ENCODE measurements around the gene MSI2.

The MSI2 gene

DNA sequence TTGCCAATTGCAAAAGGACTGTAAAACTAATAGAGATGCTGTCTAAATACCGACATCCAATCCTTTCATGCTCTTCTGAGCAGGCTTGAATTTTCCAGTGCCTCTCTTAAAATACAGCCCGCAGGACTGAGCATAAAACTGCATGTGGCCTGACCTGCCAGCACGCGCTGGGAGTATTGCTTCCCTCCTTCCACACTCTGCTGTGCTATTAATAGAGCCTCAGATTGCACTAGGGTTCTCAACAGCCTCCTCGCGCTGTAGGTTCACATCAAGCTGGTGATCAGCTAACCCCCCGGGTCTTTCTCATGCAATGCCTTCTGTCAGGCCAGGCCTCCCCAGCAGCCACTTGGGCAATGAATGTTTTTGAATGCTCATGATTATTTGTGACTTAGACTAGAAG lies 14.2 kb upstream of the MSI2 start:
- intact Hi-C loops (cut with DNase I) = loop anchor here (10.0 kb wide), 1 partner anchor 503 kb away; the partner anchor contains the start of gene CCDC182

DNA sequence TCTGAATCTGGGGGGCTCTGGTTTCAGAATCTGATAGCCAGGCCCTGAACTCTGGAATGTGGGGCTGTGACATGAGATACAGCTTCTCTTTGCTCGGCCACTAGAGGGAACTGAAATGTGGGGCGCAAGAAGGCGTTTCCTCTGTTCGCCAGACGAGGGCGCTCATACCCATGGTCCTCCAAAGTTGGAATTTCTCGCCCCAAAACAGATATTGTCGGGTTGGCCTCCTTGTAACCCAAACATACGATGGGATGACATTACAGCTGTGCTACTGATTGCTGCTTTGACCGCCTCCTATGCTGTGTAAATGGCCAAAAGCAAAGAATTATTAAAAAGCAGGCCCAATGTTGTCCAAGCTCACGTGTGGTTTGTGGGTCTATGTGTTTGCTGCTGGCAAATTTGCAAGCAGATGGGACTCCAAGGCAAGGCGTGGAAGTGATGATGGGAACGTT lies 13.1 kb upstream of the MSI2 start:
- intact Hi-C loops (cut with DNase I) = loop anchor here (10.0 kb wide), 1 partner anchor 502 kb away; the partner anchor contains the start of gene CCDC182
- DNase-seq = peak; percentile 8 to 87 (median 66)

More for the DNA sequence above, 14.2 kb upstream of the MSI2 start:
- DNase-seq = no peak

DNA sequence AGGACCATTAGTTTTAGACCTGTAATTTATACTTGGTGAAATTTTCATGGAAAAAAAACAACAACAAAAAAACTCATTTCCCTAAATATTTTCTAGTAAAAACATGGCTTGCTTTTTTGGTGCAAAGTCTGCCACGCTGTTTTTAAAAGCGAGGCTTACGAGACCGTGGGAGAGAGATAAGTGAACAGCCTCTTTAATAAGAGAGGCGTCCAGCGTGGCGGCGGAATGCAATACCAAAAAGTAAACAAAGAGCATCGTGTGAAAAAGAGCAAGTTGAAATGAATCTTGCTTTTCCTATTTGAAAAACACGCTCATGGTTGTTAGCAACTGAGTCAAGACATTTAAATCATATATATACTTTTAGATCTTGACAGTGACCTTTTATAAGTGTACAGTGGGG lies 10.5 kb upstream of the MSI2 start:
- DNase-seq = no peak
- intact Hi-C loops (cut with DNase I) = loop anchor here (10.0 kb wide), 1 partner anchor 499 kb away; the partner anchor contains the start of gene CCDC182

DNA sequence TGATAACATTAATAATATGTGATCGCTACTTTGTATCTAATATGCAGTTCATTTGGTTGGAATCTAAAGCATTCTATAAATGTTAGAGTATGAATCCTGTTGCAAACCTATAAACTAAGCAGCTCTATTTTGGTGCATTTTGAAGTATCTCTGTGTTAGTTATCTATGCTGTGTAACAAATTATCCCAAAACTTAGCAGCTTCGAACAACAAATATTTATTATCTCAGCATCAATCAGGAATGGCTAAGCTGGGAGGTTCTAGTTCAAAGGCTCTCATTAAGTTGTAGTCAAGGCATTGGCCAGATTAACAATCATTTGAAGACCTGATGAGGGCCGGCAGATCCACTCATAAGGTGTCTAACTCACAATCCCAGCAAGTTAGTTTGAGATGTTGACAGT lies 10.1 kb upstream of the MSI2 start:
- no peak for DNase-seq
- intact Hi-C loops (cut with DNase I) = loop anchor here (10.0 kb wide), 1 partner anchor 499 kb away; the partner anchor contains the start of gene CCDC182

DNA sequence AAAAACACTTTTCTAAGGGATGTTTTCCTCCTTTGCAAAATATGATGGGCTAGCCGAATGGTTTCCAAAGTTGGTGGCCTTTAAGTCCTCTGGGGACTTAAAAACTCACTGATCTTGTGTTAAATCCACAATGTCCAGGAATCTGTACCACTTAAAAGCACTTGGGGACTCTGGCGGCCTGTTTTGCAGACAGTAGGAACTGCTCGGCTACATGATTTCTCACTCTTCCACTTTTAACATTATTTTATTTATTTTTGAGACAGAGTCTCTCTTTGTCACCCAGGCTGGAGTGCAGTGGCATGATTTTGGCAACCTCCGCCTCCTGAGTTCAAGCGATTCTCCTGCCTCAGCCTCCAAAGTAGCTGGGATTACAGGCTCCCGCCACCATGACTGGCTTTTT lies 9.1 kb upstream of the MSI2 start:
- intact Hi-C loops (cut with DNase I) = loop anchor here (10.0 kb wide), 1 partner anchor 498 kb away; the partner anchor contains the start of gene CCDC182

DNA sequence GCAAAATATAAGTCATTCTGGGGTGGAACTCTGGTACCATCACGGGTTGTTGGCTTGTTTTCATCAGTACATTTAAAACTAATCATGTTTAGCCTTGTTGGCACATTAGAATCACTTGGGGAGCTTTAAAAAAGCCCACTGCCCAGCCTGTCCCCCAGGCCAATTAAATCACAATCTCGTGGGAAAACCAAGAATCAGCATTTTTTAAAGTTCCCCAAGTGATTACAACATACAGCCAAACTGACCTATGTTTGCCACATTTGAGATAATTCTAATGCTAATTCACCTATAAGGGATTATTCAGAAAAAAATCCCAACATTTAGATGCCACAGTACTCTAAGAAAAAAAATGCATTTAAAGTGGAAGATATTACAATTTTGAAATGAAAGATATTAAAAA lies 8.4 kb upstream of the MSI2 start:
- no peak for DNase-seq
- intact Hi-C loops (cut with DNase I) = loop anchor here (10.0 kb wide), 1 partner anchor 497 kb away; the partner anchor contains the start of gene CCDC182

More for the DNA sequence above, 9.1 kb upstream of the MSI2 start:
- DNase-seq = no peak

DNA sequence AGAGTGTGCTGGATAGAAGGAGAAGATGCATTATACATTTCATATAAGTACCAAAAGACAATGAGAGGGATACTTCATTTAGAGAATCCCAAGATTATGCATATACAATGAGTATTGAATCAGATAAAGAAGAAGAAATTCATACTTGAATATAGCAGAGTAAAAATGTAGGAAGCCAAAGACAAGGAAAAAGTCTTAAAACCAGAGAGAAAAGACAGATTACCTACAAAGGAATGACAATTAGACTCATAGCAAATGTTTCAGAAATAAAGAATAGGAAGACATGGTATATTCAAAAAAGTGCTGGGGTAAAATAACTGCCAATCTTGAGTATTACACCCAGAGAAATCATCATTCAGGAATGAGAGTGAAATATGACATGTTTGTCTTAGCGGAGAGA lies 6.8 kb upstream of the MSI2 start:
- intact Hi-C loops (cut with DNase I) = loop anchor here (10.0 kb wide), 1 partner anchor 495 kb away; the partner anchor contains the start of gene CCDC182
- no peak for DNase-seq

DNA sequence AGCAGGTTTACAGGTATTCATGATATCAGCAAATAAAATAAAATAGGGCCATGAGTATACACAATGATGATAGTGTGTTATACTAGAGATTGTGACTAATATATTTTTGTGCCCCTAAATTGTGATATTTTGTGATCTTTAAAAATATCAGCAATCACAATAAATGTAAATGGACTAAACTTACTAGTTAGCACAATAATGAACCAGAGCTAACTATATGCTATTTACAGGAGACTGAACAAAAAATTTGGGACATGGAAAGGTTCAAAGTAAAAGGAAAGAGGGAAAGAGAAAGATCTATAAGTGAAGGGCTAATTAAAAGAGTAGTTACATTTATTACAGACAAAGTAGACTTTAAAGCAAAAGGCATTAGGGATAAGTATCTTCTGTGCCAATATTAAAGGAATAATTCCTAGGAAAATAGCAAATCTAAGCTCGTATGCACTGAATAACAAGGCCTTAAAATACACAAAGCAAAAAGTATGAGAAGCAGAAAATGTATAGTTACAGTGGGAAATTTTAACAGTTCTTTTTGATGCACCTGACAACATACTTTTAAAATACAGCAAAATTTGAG lies 5.0 kb upstream of the MSI2 start:
- no peak for DNase-seq
- intact Hi-C loops (cut with DNase I) = loop anchor here (10.0 kb wide), 1 partner anchor 414 kb away; no protein-coding TSS in a partner anchor

DNA sequence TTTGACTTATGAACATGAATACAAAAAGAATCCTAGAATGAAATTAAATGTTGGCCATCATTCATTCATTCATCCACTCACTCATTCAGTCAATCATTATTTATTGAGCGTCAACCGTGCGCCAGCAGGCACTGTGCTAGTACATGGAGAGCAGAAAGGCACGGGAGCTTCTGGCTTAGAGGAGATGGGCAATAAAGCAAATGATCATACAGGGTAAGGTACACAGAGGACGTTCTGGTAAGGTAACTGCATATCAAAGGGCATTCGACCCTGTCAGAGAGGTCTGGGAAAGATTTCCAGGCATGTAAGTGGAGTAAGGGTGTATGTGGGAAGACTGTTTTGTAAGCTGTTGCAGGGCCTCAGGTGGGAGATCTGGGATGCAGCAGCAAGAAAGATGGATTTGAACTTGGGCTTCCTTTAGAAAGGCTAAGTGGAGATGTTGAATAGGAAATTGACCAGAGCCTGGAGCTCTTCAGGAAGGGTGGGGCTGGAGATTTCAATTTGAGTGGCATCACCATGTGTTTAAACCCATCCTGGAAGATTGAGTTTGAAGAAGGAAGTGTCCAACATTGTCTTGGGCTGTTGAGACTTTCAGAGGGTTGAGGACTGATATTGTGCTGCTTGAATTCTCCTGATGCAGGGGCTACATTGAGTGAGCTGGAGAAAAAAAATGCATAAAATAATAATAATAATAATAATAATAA lies 2.8 kb upstream of the MSI2 start:
- intact Hi-C loops (cut with DNase I) = loop anchor here (10.0 kb wide), 1 partner anchor 411 kb away; no protein-coding TSS in a partner anchor
- DNase-seq = no peak

DNA sequence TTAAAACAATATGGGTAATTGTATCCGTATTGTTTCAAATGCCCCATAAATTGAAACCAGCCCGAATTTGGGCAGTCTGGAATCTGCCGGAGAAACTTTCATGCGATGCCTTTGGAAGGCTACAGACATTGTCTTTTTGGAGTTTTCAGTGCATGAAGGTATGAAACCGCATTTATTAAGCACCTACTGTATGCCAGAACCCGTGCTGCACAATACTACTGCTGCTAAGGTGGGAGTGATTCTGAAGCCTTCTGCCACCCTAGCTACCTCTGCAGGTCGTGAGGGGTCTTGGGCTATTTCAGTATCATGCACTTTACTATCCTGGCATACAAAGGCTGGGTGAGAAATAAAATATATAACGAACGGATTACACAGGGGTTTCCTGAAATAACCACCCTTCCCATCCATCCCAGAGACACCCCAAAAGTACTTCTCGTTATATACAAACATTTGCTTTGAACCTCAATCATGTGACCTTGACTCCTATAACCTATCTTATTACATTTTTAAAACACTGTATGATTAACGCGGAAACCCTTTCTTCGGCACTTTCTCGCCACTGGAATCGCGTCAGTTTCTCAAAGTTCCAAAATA lies 1.0 kb upstream of the MSI2 start:
- DNase-seq = no peak
- intact Hi-C loops (cut with DNase I) = loop anchor here (10.0 kb wide), 1 partner anchor 410 kb away; no protein-coding TSS in a partner anchor

DNA sequence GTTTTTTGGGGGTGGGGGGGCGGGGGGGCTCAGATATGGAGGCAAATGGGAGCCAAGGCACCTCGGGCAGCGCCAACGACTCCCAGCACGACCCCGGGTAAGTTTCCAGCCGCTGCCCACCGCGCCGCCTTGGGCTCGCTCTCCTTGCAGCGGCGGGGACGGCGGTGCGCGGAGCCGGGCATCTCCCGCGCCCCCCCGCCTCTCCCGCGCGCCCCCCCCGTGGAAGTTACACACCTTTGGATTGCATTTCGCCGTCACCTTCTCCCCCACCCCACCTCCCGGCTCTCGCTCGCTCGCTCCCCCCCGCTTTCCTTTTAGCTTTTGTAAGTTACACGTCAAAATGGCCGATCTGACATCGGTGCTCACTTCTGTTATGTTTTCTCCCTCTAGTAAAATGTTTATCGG lies 387 bp downstream of the MSI2 start:
- intact Hi-C loops (cut with DNase I) = loop anchor here (10.0 kb wide), 1 partner anchor 408 kb away; no protein-coding TSS in a partner anchor
- peak in 24 of 42 donors; percentile 14 to 66 (median 37) for DNase-seq

DNA sequence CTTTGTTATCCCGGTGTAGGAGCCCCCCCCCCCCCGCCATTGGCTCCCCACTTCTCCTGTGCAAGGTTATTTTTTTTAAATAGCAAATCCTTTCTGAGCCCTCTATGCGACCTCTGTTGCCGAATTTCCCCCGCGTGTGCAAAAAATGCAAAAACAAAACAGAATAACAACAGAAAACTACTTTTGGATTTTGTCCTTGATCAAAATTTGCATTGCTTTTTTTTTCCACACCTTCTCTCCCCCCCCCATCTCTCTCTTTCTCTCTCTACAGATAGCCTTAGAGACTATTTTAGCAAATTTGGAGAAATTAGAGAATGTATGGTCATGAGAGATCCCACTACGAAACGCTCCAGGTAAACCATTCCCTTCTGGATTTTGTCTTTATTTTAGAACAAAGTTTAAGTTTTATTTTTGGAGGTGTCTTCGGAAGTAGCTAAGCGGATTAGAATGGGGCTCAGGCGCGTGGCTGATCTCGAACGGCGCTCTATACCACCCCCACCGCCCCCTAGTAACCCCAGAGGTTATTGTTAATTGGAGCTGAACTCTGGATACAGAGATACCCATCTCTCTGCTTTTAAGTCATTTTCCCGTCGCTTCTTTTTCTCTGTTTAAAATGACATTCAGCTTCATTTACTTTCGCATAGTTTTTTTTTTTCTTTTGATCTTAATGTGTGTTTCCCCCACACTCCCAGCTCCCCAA lies 1.0 kb downstream of the MSI2 start:
- DNase-seq = no peak
- intact Hi-C loops (cut with DNase I) = loop anchor here (10.0 kb wide), 1 partner anchor 407 kb away; no protein-coding TSS in a partner anchor

DNA sequence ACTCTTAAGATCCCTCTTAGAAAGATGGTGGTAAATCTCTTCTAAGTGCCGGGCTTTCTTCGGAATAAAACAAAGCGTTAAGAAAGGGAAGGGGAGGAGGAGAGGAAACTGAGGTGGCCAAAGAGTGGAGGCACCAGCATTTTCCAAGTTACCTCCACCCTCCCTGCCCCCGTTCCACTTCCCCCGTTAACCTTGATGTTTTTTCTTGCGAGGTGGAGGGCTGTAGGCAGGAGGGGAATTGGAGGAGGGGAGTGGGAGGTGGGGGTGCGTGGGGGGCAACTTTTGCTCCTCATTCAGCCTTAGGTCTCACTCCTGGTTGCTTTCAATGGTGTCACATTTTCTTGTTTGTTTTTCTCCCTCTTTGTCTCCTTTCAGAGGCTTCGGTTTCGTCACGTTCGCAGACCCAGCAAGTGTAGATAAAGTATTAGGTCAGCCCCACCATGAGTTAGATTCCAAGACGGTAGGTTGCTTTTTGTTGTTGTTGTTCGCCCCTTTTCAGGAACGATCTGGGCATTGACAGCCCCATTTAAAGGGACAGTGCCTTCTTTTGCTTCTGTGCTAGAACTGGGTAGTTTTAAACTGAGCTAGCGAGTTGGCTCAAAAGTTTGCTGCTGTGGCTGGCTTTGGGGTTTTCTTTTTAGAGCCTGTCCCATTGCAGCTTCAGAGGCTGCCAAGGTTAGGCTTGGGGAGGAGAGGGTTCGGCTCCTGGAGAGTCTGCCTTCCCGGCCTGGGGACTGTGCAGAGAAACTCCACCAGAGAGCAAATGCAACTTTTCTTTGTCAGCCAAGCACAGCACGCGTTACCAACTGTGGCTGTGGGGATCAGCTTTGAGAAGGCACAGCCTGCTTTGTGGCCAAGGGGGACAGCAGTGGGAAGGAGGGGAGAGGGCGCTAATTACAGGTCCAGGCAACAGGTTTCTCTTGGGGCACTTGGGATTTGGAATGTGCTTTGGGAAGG lies 1.9 kb downstream of the MSI2 start:
- intact Hi-C loops (cut with DNase I) = loop anchor here (10.0 kb wide), 1 partner anchor 407 kb away; no protein-coding TSS in a partner anchor
- peak in 7 of 42 donors; percentile 12 to 46 (median 30) for DNase-seq

DNA sequence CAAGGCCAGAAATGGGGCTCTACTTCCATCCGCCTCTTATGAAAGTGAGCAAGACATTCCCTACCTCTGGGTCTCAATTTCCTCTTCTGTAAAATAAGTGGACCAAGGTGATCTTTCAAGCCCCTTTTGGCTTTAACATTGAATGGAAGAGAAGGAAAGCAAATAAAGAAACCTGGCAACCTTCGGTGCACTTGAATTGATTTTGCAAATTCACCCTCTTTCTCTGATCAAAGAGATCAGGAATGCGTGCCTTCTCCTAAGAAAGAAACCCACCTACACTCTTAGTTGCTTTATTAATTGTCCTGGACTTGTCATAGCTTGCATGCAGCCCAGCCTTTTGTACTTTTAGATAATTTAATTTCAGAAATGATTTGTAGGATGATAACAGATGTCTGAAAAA lies 3.0 kb downstream of the MSI2 start:
- intact Hi-C loops (cut with DNase I) = loop anchor here (10.0 kb wide), 1 partner anchor 405 kb away; no protein-coding TSS in a partner anchor
- no peak for DNase-seq

DNA sequence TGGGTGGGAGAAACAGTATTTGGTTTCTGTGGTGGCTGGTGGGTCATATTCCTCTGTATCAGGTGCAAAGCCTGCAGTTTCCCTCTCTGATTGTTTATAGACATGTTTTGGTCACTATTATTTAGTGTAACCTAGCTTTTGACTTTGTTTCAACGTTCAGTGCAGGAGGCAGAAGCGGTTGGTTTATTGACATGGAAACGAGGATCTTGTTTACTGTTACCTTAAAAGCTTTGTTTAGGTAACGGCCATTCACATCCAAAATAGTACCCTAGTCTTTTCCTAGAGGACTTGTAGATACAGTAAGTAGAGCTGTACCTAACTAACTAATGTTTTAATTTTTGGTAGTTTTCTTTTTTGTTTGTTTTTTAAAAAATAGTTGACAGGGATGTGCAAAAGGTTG lies 3.5 kb downstream of the MSI2 start:
- DNase-seq = no peak
- intact Hi-C loops (cut with DNase I) = loop anchor here (10.0 kb wide), 1 partner anchor 405 kb away; no protein-coding TSS in a partner anchor

DNA sequence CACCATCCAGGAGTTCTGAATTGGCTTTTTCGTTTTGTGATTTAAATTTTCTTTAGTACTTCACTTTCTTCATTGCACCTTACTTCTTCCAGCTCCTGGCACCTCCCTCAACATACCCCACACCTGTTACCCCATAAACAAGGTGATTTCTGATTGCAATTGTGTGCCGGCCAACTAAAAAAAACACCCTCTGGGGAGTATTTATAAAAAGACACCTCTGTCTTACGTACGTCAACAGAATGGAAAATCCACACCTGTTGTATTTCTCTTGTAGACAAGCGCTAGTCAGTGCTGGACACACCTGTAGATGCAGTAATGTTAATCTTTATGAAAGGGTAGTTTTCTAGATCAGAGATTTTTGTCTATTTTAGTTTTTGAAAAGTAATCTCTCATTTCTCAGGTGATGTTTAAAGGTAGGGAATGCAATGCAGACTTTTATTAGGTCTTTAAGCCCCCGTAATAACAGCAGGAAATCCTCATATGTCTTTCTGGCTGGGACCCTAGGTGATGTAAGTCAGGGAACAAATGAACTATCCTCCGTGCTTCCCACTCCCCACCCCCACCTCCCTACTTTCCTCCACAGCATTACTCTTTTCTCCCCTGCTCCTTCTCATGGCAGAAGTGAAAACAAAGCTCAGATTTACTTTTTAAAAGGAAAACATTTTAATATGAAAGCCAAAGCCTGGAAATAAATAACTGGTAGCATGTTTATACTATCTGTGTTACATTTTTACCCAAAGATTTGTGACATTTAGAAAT lies 4.2 kb downstream of the MSI2 start:
- intact Hi-C loops (cut with DNase I) = no loop called here
- DNase-seq = no peak

DNA sequence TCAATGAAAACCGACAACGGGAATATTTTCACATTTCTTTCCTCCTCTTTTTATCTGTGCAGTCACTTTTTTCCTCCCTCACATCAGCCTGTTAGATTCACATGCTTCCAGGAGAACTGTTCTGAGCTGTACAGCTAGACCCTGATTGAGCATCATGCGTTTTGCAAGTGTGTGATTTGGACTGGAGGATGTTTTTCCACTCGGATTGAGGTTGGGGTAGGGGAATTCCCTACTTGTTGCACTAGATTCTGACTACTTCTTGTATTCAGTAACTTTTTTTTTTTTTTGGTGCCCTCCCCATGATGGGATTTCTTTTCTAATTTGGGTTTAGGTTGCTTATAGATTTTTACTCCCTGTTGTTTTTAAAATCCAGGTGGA lies 4.8 kb downstream of the MSI2 start:
- no peak for DNase-seq

More for the DNA sequence above, 4.8 kb downstream of the MSI2 start:
- intact Hi-C loops (cut with DNase I) = no loop called here
